Transverse colon (tissue), 4 donors: Measurements from ENCODE around the gene GAB2. TPM values are rescaled to one million over a fixed set of nuclear protein-coding genes. Genes with fewer than 3 reads are reported as not detected.

Source experiments
- DNase-seq: peaks from one replicate; pipeline ENCODE4 v3.0.0-alpha.2; 2019
- H3K27ac ChIP-seq, 4 donors: fragments of 200-600 bp; sonication (generic); 2 replicates each; pipeline ENCODE4 v1.5.1; 2016 to 2018; ENCODE audit warnings: inconsistent platforms in 4 of 4
- H3K27me3 ChIP-seq: fragments of 200-600 bp; sonication (generic); 2 replicates; pipeline ENCODE4 v1.5.1; 2017; ENCODE audit warnings: inconsistent platforms
- H3K36me3 ChIP-seq, 4 donors: fragments of 200-600 bp; sonication (generic); 2 replicates each; pipeline ENCODE4 v1.5.1; 2017 to 2019; ENCODE audit warnings: inconsistent platforms in 4 of 4
- H3K4me1 ChIP-seq, 4 donors: fragments of 200-600 bp; sonication (generic); 2 replicates each; pipeline ENCODE4 v1.5.1; 2017 to 2020; ENCODE audit warnings: inconsistent platforms in 4 of 4
- H3K4me3 ChIP-seq, 4 donors: fragments of 200-600 bp; sonication (generic); 1 replicate in 1 of 4; 2 replicates in 3 of 4; pipeline versions ENCODE4 v1.5.1 to v1.6.1; 2017 to 2019; ENCODE audit warnings: inconsistent platforms in 4 of 4
- H3K9me3 ChIP-seq, 2 donors: fragments of 200-600 bp; sonication (generic); 2 replicates each; pipeline ENCODE4 v1.5.1; 2017 to 2019; ENCODE audit warnings: inconsistent platforms in 2 of 2
- EP300 ChIP-seq: sonication (generic); formaldehyde crosslinking; IDR thresholded peaks from one replicate; pipeline ENCODE4 v1.6.1; 2017; ENCODE audit warnings: antibody characterized with exemption, low read depth
- POLR2A ChIP-seq: fragments of 450-650 bp; IDR thresholded peaks from one replicate; pipeline ENCODE4 v1.6.1; 2016; ENCODE audit warnings: antibody characterized with exemption, mild to moderate bottlenecking, moderate library complexity
- POLR2AphosphoS5 ChIP-seq, 3 donors: sonication (generic); formaldehyde crosslinking; IDR thresholded peaks; one replicate each; pipeline ENCODE4 v1.6.1; 2016; ENCODE audit warnings: antibody characterized with exemption in 3 of 3
- WGBS, 2 donors: methylation state at CpG; one replicate each; pipeline ENCODE4 v1.1.5; 2018; ENCODE audit warnings: low coverage in 1 of 2; 5-methylcytosine and 5-hydroxymethylcytosine counted together
- in situ Hi-C, 4 donors: fragments of 200-750 bp; cut with MboI; loops; one replicate each; pipeline versions ENCODE4 v1.15.0 to v1.15.1; 2017; ENCODE audit warnings: low sequenced_read_pairs in 3 of 4, low pct_ligation_motif_present in 1 of 4, low pct_unique_long_range_greater_than_20kb in 1 of 4
- intact Hi-C: fragments of 100-400 bp; cut with DNase I; formaldehyde crosslinking; loops from one replicate; pipeline ENCODE4 v1.15.1; 2023; ENCODE audit warnings: low total_unique reads
- total RNA-seq, 4 donors: library from RNA; depleted of rRNA; stranded (reverse); fragments of >200 nt; gene quantifications; one replicate each; pipeline ENCODE4 v1.1.0, GENCODE V29; 2016
- TF ChIP-seq, protein P1 (sequence below), 5 experiments: fragments of 200-600 bp in 3 of 5; fragments of 450-650 bp in 2 of 5; sonication (generic) in 3 of 5; IDR thresholded peaks; 1 replicate in 2 of 5; 2 replicates in 3 of 5; pipeline ENCODE4 v1.5.1; 2016 to 2017; ENCODE audit warnings: antibody characterized with exemption in 5 of 5, inconsistent platforms in 3 of 5, mild to moderate bottlenecking in 2 of 5, moderate library complexity in 1 of 5

Gene GAB2
- total RNA-seq, 4 donors from 2014 or later = 5.8 to 35.7 (median 22.9) TPM

DNA sequence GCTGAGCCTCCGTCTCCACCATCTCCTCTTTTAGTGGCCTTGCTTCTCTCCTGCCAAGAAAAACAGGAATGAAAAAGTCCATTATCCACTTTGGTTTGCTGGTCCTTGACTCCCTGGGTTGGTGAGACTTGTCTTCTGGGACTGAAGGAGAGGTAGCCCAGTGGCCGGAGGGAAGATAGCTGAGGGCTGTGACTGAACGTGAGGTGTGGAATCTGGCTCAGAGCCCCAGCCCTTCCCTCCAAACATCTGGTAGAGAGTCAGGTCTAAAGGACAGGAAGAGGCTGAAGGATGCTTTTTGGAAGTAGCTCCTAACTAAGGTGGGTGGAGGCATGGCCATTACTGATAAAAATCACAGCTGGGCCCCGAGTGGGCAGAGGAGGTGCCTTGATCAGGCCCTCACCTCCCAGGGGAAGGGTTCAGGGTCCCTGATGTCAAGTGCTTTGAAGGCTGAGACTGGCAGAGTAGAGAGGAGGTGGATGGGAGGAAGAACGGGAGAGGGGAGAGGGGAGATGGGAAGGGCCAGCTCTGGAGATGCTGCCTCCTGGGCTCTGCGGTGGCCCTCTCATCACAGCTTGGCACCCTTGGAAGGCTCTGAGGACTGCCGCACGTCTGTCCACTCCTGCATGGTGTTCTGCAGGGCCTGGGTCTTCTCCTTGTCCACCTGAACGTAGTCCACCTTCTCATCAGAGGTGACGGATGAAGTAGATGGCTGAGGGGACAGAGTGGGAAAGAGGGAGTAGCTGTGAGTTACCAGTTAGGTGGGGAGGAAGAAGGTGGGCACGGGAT lies 198.7 kb downstream of the GAB2 start:
- intact Hi-C loops (no loop called here), in situ Hi-C loops (no loop called here)
- Histone ChIP-seq H3K4me3 (no peak overlapping the region), H3K27ac (no peak overlapping the region), H3K9me3 (no peaks in the 10 kb centered on the region), H3K4me1 (no peaks in the 10 kb centered on the region), H3K27me3 (no peaks in the 10 kb centered on the region), H3K36me3 (peaks cover 0 to 19% (median 7%) of the 10 kb centered on the region in 4 donors)
- DNase-seq = no peak
- TF ChIP-seq POLR2AphosphoS5 (IDR thresholded peaks at IDR 0.05) = no peak
- TF ChIP-seq, protein P1, sequence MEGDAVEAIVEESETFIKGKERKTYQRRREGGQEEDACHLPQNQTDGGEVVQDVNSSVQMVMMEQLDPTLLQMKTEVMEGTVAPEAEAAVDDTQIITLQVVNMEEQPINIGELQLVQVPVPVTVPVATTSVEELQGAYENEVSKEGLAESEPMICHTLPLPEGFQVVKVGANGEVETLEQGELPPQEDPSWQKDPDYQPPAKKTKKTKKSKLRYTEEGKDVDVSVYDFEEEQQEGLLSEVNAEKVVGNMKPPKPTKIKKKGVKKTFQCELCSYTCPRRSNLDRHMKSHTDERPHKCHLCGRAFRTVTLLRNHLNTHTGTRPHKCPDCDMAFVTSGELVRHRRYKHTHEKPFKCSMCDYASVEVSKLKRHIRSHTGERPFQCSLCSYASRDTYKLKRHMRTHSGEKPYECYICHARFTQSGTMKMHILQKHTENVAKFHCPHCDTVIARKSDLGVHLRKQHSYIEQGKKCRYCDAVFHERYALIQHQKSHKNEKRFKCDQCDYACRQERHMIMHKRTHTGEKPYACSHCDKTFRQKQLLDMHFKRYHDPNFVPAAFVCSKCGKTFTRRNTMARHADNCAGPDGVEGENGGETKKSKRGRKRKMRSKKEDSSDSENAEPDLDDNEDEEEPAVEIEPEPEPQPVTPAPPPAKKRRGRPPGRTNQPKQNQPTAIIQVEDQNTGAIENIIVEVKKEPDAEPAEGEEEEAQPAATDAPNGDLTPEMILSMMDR (IDR thresholded peaks at IDR 0.05) = no peak
- TF ChIP-seq POLR2A = no peak
- no peak for TF ChIP-seq EP300
- 89 to 100% methylated on average over 3 to 11 of the region's 11 CpGs for WGBS, 2 donors

DNA sequence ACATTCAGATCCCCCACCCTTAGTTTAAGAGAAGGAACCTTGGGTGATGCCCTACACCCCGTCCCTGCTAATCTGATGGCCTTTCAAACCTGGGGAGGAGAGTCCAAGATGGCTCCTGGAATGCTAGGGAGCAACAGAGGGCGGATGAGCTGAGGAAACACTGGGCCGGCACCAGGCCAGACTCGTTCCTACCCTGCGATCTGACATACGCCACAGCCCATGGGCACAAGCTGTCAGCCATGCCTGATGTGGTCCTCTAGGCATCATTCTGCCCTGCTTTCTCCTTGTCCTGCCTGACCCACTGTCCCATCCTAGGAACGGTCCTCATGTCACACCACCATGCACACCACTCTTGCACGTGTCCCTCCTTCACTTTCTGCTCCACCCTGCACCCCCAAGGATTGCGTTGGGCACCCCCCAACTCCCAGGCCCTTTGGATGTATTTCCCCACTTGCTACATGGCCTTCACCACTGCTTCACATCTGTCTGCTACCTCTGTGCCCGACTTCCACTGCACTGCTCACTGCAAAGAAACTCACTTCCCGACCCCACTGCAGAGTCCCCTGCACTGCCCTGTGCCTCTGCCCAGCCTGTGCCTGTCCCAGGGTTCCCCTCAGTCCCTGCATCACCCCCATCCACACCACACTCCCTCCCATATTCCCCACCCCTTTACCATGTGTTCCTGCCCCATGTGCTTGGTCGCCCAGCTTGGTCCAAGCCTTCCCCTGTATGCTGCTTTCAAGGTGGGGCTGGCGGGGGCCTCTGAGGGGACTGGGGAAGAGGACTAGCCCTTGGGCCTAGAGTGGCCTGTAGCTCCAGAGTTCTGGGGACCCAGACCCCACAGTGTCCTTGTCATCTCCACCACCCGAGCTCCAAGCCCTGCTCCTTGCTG lies 199.7 kb downstream of the GAB2 start:
- DNase-seq = no peak
- in situ Hi-C loops (no loop called here), intact Hi-C loops (no loop called here)
- WGBS, 2 donors = 93 to 98% methylated on average over 6 to 14 of the region's 14 CpGs
- Histone ChIP-seq H3K36me3 (peaks cover 0 to 19% (median 4%) of the 10 kb centered on the region in 4 donors), H3K4me3 (no peak overlapping the region), H3K27me3 (no peaks in the 10 kb centered on the region), H3K4me1 (no peaks in the 10 kb centered on the region), H3K9me3 (no peaks in the 10 kb centered on the region), H3K27ac (no peak overlapping the region)
- TF ChIP-seq, protein P1 (IDR thresholded peaks at IDR 0.05) = no peak
- TF ChIP-seq POLR2A (no peak), POLR2AphosphoS5 (IDR thresholded peaks at IDR 0.05) (no peak), EP300 (no peak)

DNA sequence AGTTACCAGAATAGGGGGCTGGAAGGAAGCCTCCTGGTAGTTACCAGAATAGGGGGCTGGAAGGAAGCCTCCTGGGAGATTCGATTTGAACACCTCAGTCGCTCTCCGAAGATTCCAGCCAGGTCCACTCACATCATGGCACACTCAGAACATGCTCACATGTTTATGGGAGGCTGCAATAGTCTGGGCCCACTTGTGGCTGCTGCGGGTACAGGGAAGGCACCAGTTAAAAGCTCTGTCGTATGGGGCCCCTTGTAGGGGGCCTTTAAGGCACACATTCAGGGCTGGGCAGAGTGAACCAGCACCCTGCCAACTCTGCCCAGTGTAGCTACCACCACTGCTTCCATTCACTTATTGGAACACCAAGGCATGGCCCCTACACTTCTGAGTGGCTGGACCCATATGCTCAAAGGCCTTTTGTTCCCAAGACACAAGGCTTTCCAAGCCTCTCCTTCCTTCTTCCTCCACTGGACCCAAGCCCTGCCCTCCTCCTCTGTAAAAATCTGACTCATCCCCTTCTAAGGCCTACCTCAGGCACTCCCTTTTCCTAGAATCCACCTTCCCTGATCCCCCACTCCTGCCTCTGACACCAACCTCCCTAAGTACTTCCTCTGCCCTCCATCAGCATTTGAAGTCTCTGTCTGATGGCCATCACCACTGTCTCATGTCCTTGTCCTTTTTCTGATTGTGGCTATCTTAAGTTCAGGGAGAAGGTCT lies 200.9 kb downstream of the GAB2 start:
- H3K27ac ChIP-seq = no peak overlapping the region
- H3K4me1 ChIP-seq = no peaks in the 10 kb centered on the region
- in situ Hi-C loops = no loop called here
- TF ChIP-seq POLR2AphosphoS5 (IDR thresholded peaks at IDR 0.05) = no peak
- no peak for TF ChIP-seq EP300
- TF ChIP-seq, protein P1 (IDR thresholded peaks at IDR 0.05) = no peak
- TF ChIP-seq POLR2A = no peak
- peaks cover 0 to 15% (median 3%) of the 10 kb centered on the region in 4 donors for H3K36me3 ChIP-seq
- no peaks in the 10 kb centered on the region for H3K27me3 ChIP-seq
- WGBS, 2 donors = 95% methylated on average over 5 of the region's 5 CpGs; no CpG with 5 or more reads in 1 of the 2 donors
- H3K4me3 ChIP-seq = no peak overlapping the region
- DNase-seq = no peak
- H3K9me3 ChIP-seq = no peaks in the 10 kb centered on the region
- intact Hi-C loops = no loop called here

DNA sequence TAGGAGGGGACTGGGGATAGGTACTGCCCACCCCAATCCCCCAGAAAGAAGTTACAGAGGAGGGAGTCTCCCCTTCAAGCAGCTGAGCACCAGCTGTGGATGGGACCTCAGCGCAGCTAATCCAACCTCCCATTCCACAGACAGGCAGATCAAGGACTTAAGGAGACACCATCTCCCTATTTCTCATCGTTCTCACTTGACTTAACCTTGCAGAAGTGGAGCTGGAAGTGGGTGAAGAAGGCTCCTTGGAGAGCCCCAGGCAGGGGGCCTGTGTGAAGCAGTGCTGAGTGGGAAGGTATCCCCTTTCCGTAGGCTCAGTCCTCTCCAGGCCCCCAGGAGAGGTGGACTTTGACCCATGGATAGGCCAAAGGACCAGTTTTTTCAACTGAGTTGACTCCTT lies 201.6 kb downstream of the GAB2 start:
- TF ChIP-seq EP300 (no peak), POLR2A (no peak), POLR2AphosphoS5 (IDR thresholded peaks at IDR 0.05) (no peak)
- TF ChIP-seq, protein P1 (IDR thresholded peaks at IDR 0.05) = no peak

More for the DNA sequence above, 201.6 kb downstream of the GAB2 start:
- no peak overlapping the region for H3K4me3 ChIP-seq
- peaks cover 0 to 8% (median 1%) of the 10 kb centered on the region in 4 donors for H3K36me3 ChIP-seq
- no peaks in the 10 kb centered on the region for H3K9me3 ChIP-seq
- 80 to 89% methylated on average over 1 to 3 of the region's 3 CpGs for WGBS, 2 donors
- in situ Hi-C loops (no loop called here), intact Hi-C loops (no loop called here)
- H3K27me3 ChIP-seq = no peaks in the 10 kb centered on the region
- no peak overlapping the region for H3K27ac ChIP-seq
- no peaks in the 10 kb centered on the region for H3K4me1 ChIP-seq
- DNase-seq = no peak
